Upper lobe of left lung (tissue), 4 donors: ENCODE data around the gene ASTN2.

Experiments
- CTCF ChIP-seq, 6 experiments: fragments of 450-650 bp in 4 of 6; fragments of 200-600 bp in 2 of 6; sonication (generic) in 2 of 6; IDR thresholded peaks; one replicate each; pipeline ENCODE4 v1.5.1; 2016 to 2019; ENCODE audit warnings: antibody characterized with exemption in 6 of 6
- POLR2A ChIP-seq, 4 donors: fragments of 450-650 bp; IDR thresholded peaks; one replicate each; pipeline ENCODE4 v1.5.1; 2016 to 2017; ENCODE audit warnings: antibody characterized with exemption in 4 of 4, mild to moderate bottlenecking in 2 of 4
- POLR2AphosphoS5 ChIP-seq, 2 donors: sonication (generic); formaldehyde crosslinking; IDR thresholded peaks; one replicate each; pipeline ENCODE4 v1.5.1; 2017; ENCODE audit warnings: antibody characterized with exemption in 2 of 2

DNA sequence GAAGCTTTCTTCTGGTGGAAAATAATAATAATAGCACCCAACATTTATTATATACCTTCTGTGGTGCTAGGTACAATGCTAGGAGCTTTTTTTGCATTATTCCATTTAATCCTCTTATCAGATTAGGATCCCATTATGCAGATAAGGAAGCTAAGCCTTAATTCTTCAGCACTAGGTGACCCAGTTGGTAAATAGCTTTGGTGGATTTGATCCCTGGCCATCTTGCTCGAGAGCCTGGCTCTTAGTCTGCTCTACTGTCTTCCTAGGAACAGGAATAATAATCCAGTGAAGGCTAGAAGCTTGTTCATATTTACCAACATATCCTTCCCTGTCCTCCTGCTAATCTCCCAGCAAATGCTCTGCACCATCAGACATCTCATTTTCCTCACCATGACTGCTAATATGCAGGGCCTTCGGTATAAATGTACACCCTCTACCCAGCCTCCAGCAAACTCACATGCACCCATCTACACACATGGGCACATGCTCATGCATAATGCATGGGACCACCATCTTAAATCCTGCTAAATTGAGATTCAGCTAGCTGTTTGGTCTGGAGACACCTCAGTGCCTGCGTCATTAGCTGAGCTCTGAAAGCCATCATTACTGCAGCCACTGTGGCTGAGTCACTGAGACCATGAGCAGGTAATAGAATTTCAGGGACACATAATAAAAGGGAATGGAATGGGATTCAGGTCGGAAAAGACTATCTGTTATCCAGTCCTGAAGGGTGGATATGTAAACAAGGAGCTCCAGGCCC is 640.3 kb downstream of the ASTN2 start:
- TF ChIP-seq CTCF (IDR thresholded peaks at IDR 0.05) (no peak), POLR2A (IDR thresholded peaks at IDR 0.05) (no peak), POLR2AphosphoS5 (IDR thresholded peaks at IDR 0.05) (no peak)
